DMS 273 treated with DMSO at 0.1 percent for 48 hours (cell line): ENCODE measurements around the gene TMEM131.

Experiments
- DNase-seq: peaks from one replicate; lab custom pipeline; 2025; lab: John Stamatoyannopoulos, UW

The TMEM131 gene

DNA sequence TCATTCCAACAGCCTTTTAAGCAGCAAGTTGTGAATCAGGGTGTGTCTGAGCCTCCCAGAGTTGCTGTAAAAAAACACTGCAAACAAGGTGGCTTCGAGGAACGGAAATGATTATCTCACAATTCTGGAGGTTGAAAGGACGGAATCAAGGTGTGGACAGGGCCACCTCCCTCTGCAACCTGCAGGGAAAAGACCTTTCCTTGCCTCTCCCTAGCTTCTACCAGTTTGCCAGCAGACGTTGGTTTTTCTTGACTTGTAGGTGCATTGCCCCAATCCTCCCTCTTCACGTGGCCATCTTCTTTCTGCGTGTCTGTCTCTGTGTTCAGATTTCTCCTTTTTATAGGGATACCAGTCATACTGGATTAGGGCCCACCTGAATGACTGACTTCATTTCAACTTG lies 24.8 kb upstream of the TMEM131 start:
- no peak for DNase-seq

DNA sequence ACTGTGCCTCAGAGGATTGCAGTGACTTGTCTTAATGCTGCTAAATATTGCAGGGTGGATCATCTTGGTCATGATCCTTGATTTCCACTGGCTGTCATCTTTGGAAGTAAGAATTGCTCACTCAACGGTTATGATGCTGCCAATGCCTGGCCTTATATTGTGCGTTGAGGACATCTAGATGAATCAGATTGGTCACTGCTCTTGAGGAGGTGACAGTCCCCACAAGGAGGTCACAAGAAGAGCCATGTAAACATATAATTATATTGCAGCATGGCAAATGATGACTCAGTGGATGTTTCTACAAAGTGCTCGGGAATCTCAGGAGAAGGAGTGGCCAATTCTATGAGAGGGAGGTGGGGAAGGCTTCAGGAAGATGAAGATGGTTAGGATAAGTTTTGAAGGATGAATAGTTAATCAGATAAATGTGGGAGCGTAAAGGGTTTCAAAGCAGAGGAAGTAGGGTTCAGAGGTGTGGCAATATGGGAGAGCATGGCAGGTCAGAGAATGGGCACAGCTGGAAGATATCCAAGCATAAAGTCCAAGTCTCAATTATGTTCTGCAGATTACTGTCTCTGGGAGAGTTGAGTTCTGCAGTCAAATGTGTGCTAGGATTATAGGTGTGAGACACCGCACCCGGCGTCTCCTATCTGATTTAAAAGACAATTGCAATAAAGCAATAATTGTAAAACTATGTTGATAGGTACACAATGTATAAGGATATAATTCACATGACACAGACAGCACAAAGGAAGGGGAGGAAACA lies 21.3 kb upstream of the TMEM131 start:
- DNase-seq = no peak

DNA sequence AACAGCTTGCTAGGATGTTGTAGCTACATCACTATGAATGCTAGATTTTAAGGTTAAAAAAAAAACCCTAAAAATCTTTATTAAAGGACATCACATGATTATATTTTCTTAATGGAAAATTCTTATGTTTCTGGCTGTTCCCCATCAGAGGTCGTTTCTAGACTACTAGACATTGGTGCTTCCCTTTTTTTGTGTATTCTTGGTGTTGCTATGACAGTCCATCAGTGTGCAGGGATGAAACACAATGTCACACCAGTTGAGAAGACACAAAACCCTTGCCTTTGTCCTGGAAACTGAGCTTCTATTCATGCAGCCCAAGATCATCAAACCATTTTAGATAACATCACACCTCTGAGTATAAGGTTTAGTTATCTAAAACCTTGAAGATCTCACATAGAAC lies 19.9 kb upstream of the TMEM131 start:
- DNase-seq = no peak

DNA sequence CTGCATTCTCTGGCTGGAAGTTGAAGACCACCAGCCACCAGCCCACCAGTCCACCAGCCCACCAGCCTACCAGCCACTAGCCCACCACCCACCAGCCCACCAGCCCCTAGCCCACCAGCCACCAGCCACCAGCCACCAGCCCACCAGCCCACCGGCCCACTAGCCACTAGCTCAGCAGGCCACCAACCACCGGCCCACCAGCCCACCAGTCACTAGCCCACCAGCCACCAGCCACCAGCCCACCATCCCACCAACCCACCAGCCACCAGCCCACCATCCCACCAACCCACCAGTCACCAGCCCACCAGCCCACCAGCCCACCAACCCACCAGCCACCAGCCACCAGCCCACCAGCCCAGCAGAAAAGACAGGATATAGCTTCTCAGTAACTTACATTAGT lies 18.6 kb upstream of the TMEM131 start:
- DNase-seq = no peak

DNA sequence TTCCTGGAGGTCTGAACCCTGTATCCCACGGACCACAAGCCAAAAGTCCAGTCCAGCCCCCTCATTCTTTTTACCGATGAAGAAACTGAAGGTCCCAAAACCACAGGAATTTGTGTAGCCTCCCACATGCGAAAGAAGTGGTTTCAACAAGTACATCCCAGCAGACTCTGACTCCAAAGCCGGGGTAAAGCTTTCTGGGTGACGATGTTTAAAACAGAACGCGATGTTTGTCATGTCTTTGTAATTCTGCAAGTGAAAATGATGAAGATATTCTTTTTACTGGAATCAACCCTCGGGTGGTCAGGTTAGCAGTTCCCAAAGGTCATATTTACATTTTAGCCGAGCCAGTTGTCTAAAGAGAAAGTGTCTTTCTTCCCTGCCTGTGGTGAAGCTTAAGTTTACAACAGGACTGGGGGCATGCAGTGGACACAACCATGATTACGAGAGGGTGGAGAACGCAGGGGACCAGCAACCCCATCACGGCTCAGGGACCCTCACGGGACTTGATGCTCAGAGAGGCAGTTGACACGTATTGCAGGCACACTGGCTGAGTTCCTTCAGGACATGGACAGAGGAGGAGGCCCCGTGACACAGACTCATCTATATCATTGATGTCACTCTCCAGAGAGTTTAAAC lies 17.8 kb upstream of the TMEM131 start:
- DNase-seq = no peak

DNA sequence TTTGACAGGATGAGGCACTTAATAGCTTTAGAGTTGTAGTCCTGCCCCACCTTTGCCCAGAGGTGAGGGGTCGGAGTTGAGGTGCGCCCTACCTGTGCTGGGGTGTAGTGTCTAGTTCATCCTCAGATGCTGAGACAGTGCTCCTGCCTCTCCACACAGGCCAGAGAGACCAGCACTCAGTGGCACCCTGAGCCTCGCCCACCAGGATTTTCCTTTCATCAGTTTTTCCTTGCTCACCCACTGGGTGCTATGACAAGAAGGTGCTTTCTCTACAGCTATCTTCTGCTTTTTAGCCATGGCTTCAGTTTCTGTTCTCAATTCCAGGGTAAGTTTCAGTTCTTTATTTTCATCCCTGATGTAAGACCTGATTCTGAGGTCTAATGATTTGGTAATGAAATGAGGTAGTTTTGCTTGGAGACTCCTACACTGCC lies 16.8 kb upstream of the TMEM131 start:
- DNase-seq = no peak

DNA sequence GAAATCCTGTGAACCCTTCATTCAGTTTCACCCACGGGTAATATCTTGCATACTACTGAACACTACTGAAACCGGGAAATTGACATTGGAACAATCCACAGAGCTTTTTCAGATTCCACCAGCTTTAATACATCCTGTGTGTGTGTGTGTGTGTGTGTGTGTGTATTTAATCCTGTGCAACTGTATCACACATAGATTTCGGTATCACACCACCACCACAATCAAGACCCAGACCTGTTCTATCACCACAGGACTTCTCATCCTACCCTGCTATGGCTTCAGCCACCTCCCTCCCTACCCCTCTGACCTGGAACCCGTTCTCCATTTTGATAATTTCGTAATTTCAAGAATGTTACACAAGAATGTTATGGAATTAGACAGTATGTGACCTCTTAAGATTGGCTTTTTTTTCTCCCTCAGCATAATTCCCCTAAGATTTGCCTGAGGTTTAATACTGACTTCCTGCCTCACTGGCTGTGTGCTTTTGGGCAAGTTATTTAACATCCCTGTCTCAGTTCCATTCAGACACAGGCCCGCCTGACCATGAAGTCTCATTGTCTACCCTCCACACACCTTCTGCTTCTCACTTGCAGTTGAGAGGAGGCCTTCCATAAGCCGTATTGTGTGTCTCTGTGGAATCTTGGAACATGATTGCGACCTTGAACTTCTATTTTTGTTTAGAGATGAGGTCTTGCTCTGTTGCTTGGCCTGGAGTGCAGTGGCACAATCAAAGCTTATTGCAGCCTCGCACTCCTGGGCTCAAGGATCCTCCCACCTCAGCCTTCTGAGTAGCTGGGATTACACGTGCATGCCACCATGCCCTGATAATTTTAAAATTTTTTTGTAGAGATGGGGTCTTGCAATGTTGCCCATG lies 14.4 kb upstream of the TMEM131 start:
- no peak for DNase-seq

DNA sequence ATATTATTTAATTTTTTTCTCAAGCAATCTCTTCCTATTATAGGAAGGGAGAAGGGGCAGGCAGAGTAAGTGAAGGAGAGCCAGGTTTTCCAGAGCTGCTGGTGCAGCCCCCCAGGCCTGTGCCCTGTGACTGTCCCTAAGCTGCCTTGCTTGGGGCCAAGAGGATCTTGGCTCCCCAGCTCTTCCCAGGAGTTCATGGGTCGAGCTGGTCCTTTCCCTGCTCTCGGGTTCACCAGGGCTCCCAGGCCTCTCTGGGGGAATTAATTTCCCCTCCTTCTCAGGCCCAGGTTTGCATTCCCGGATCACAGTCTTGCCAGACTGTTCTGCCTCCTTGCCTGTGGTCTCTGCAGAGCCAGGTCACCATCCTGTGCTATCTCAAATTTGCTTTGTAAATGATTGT lies 12.7 kb upstream of the TMEM131 start:
- no peak for DNase-seq

DNA sequence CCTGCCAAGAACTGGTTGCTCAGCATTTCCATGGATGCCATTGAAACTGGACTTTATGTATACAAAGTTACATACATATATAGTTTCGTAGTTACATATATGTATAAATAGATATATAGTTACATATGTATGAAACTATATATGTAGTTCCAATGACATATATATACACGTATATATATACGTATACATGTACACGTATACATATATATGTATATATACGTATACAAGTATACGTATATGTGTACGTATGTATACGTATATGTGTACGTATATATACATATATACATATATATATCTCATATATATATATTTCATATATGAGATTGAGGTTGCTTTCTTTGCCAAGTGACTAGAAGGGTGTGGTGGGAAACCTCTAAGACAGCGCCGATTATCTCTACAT lies 10.6 kb upstream of the TMEM131 start:
- no peak for DNase-seq

DNA sequence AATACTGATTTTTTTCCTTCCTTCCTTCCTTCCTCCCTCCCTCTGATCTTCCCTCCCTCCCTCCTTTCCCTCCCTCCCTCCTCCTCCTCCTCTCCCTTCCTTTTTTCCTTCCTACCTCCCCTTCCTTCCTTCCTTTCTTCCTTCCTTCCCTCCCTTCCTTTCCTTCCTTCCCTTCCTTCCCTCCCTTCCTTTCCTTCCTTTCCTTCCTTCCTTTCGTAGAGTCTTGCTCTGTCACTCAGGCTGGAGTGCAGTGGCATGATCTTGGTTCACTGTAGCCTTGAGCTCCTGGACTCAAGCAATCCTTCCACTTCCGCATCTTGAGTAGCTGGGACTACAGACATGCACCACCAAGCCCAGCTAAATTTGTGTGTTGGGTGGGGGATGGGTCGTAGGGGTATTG lies 8.9 kb upstream of the TMEM131 start:
- DNase-seq = no peak

DNA sequence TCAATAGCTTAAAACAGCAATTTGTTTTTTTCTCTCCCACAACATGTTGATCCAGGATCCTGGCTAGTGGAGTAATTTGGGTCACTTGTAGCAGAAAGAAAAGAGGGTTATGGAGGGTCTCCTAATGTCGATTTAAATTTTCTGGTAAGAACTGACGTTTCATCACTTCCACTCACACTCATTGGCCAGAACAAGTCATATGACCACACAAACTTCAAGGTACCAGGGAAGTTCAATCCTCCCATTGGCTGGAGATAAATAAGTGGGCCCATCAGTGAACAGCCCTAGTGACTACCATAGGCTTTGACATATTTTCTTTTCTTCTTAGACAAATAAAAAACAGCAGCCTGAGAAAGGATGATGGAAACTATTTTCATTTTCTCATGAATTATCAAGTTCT lies 8.3 kb upstream of the TMEM131 start:
- DNase-seq = no peak

DNA sequence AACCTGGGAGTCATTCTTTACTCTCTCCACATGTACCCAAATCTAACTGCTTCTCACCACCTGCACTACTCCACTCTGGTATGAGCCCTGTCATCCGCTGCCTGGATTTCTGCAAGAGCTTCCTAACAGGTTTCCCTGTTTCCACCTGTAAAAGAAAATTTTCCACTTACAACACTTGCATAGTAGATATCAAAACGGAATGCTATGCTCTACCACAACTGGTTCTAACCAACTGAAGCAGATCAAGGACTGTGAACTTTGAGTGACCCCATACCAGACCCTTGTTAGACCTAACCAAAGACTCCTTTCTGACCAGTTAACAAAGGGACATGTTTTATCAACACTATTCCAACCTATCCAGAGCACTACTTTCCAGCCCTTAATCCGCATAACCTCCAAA lies 3.8 kb upstream of the TMEM131 start:
- no peak for DNase-seq

DNA sequence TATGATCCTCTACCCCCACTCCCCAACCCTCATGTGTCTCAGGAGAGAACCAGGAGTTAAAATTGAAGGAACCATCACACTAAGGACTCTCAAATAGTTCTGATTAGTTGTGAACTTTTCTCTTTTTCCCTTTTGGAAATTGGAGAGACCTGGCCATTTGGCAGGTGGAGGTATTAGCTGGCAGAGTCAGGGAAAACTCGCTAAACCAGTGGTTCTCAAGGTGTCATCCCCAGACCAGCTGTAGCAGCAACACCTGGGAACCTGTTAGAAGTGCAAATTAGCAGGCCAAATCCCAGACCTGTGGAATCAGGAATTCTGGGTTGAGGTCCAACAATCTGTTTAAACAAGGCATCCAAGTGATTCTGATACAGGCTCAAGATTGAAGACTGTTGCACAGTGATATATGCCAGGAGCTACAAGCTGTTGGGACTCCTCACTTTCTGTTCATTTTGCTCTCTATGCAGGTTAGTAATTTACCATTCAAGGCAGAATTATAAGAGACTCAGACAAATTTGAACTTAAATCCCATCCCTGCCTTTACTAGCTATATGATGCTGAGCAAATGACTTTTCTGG lies 2.8 kb upstream of the TMEM131 start:
- no peak for DNase-seq

DNA sequence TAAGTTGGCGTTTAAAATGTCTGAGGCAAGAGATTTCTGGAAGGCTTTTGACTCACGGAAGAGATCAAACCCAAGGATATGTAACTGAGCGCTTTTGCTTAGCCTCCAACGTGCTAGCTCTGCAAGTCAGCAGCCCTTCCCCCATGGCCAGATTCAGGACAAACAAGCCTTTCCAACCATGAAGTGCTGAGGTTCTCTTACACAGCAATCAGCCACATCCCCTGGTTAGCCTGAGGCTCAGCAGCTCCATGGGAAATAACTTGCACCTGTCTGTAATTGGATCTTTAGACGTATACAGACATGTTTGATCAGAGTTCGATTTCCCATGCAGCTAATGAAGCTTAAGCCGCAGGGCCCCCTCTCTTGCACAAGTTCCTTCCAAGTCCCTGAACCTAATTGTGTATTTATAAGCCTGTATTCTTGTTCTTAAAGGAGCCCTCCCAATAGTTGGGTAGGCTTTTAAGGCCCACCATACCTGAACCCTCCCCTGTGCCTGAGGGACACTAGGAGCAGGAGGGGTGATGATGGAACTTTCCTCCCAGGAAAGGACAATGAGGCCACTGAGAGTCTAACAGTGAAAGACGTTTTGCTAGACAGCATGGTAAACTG lies 2.1 kb upstream of the TMEM131 start:
- DNase-seq = no peak

DNA sequence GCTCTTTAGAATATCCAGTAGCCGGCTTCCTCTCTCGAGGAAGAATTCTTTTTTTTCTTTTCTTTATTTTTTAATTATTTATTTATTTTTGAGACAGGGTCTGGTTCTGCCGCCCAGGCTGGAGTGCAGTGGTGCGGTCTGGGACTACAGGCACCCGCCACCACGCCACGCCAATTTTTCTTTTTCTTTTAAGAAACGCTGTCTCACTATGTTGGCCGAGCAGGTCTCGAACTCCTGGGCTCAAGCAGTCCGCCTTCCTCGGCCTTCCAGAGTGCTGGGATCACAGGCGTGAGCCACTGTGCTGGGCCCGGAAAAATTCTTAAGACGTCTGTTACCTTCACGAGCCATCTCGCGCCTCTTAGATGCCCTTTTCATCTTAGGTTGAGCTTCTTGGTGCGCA lies 931 bp upstream of the TMEM131 start:
- DNase-seq = no peak

DNA sequence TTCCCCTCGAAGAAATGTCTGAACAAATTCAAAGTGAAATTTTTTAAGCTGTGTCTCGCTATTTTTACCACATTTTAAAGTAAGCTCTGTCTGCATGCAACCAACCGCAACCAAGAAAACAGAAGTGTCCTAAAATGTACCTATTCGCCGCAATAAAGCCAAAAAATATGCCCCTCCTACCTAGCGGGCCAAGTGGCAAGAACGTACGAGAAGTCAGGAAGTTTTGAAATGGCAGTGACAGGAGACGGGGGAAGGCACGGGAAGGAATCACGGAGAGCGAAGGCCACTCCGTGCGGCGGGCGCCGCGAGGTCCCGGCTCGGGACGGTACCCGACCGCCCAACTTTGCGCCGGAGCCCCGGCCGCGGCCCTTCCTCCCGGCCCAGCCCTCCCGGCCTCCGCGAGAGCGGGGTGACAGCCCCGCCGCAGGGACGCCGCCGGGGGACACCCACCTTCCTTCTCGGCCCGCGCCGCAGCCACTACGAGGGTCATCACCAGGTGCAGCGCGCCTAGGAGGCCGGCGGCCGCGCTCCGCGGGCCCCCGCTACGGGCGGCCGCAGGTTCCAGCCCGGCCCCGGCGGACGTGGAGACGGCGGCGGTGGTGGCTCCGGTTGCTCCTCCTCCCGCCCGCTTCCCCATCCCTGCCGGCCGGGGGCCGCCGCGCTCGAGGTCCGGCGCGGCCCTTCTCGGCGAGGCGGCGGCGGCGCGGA lies 568 bp downstream of the TMEM131 start:
- peak; percentile 4 for DNase-seq

DNA sequence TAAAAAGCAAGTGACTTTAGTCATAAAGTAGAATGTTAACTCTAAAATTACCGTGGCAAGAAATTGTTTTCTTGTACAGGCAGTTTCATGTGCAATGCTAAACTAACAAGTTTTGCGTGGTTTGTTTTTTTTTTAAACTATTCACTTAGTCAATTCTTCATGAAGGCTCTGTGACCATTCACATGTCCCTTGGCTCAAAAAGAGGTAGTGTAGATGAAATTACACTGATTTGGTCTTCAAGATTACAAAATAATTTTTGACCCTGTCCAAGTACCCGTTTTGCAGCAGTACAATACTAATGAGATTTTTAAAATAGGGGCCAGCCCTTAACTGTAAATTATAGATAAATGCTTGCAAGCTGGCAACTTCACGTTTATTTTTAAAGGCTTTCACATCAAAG lies 1.3 kb downstream of the TMEM131 start:
- no peak for DNase-seq

DNA sequence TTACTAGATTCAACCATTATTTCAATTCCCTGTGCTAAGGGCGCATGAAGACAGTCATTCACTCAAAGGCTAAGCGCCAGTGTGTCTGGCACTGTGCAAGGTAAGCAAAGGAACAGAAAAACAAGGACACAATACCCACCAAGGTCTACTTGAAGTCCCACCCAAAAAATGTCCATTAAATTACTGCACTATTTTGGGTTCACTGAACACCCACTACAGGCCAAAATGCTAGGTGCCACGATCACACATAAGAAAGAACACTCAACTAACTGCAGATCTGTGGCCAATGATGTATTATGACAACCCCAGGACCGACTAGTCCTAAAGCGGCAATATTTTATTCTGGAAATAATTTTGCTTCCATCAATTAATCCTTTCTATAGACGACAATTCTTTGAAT lies 1.8 kb downstream of the TMEM131 start:
- DNase-seq = no peak

DNA sequence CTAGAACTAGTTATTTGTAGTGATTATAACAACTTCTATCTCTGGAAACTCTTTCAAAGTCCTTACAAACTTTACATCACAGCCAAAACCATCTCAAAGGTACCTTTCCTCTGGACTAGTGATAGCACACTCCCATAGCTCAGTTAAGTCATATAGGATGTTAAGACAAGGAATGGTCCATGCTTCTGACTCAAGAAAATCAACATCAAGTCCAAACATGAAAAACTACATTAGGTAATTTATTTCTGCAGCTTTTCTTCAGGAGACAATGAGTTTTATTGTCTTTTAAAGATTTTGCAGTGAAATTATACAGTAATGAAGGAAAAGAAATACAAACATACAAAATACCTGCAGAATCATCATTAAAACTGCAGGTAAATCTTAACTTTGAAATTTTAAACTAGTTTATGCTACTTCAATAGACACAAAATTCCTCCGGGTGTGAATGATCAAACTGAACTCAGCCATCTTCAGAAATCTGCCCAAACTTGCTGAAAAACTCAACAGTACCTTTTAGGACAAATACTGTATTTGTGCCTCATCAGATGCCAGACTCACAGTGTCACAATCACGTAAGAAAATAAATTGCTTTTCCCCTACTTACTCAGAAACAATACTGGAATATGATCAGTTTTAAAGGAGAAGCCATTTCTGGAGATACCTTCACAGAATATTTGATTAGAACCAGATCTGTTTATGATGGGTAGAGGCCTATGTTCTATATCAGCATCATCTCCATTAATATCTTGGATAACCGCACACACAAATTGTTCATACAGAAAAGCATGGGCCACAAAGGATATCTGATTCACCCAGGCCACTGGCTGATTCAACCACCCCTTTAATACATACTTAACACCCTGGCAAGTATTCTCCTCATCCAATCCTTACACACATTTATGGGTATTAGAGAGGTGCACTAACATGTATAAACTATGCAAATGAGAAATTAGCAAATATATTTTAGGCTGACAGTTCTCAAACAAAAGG lies 2.6 kb downstream of the TMEM131 start:
- no peak for DNase-seq
